HG02678 (cell line): Measurements from ENCODE around the gene SAP130.

ENCODE experiments used
- ATAC-seq: cut with Tn5 transposase; IDR thresholded peaks from one replicate; pipeline ENCODE4 v1.9.1; 2021; ENCODE audit warnings: mild to moderate bottlenecking, moderate library complexity; ENCODE audit not compliant: unreplicated experiment

The SAP130 gene

DNA sequence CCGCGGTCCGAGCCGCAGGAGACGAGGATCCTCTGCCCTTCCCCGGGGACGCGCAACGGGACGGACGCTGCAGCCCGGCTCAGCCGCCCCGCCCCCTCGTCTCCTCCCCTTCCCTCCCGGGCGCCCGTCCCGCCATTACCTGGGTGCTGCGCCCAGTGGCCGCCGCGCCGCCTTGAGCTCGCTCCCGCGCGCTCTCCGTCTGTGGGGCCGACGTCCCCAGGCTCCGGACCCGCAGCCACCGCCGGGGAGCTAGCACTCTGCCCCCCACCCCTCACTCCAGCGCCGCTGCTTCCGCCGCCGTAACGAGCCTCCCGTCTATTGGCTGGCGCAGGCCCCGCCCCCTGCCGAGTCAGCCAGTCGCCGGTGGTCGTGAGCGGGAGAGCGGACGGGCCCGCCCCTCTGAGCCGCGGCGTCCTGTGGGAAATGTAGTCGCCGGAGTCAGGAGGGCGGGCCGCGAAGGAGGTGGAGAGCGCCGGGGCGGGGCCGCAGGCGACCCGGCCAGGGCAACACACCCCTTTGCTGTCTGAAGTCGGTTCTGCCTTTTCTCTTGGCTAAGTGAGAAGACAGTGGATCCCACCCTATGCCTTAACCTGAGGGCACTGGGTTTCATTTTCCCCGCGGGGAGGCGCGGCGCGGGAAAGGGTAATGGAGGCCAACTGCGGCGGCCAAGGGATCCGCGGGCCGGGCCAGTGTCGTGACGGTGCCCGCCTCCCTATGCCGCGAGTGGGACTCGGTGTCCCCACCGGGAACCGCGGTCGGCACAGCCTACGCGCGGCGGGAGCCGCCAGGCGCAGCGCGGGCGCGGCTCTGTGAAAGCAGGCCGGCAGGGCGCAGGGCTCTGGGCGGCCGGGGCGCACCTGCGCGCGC, at the start of gene SAP130:
TSS of gene SAP130 (minus strand) at position 259 of the 867 bp plus-strand sequence. CDS start 1,767 bp downstream, outside the sequence.
- ATAC-seq = peak; percentile 78

DNA sequence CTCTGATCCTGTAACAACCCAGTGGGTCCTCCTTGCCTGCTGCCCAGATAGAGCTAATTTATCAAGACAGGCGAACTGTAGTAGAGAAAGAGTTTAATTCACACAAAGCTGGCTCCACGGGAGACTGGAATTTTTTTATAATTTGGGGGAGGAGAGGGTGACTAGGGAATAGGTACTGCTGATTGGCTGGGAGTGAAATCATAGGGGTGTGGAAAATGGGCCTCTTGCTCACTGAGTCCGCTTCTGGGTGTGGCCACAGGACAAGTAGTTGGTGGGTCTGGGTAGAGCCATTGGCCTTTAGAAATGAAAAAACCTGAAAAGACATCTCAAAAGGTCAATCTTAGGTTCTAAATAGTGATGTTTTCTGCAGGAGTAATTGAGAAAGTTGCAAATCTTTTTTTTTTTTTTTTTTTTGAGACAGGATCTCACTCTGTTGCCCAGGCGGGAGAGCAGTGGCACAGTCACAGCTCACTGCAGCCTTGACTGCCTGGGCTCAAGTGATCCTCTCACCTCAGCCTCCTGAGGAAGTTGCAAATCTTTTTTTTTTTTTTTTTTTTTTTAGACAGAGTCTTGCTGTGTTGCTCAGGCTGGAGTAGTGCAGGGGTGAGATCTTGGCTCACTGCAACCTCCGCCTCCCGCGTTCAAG, 48.7 kb upstream of the SAP130 start:
- no peak for ATAC-seq

- no peak for ATAC-seq
Measured at GRCh38 chr2:128073278-128073677, 45.4 kb upstream of the SAP130 start.

GRCh38 chr2:128069769-128070168, 41.9 kb upstream of the SAP130 start:
- no peak for ATAC-seq

DNA sequence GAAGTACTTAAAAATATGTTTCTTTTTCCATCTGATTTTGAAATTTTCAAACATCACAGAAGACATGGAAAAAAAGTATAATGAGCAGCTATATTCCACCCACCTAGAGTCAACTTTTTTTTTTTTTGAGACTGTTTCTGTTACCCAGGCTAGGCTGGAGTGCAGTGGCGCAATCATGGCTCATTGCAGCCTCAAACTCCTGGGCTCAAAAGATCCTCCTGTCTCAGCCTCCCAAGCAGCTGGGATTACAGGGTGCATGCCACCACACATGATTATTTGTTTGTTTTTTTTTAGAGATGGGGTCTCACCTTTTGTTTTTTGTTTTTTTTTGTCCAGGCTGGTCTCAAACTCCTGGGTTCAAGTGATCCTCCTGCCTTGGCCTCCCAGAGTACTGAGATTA, 36.5 kb upstream of the SAP130 start:
- no peak for ATAC-seq

DNA sequence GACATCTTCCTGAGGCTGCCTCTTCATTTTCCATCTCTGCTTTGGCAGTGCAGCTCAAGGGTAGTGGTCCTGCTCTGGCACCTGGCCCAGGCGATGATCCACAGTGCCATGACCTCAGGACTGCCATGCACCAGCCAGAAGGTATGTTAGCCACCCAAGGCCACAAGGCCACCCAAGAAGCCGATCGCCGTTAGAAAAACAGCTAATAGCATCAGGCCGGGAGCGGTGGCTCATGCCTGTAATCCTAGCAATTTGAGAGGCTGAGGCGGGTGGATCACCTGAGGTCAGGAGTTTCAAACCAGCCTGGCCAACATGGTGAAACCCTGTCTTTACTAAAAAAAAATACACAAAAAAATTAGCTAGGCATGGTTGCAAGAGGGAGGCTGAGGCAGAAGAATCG, 34.7 kb upstream of the SAP130 start:
- ATAC-seq = no peak

DNA sequence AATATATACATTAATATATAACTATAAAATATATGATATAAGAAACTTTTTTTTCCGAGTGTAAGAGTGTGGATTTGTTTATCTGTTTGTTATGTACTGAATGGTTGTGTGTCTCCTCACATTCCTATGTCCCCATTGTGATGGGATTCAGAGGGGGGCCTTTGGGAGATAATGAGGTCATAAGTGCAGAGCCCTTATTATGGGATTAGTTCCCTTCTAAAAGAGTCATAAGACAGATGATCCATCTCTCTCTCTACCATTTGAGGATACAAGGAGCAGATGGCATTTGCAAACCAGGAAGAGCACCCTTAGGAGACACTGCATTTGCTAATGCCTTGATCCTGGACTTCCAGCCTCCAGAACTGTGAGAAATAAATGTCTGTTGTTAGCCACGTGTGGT, 30.3 kb upstream of the SAP130 start:
- ATAC-seq = no peak

GRCh38 chr2:128057334-128057733, 29.5 kb upstream of the SAP130 start:
- ATAC-seq = no peak

DNA sequence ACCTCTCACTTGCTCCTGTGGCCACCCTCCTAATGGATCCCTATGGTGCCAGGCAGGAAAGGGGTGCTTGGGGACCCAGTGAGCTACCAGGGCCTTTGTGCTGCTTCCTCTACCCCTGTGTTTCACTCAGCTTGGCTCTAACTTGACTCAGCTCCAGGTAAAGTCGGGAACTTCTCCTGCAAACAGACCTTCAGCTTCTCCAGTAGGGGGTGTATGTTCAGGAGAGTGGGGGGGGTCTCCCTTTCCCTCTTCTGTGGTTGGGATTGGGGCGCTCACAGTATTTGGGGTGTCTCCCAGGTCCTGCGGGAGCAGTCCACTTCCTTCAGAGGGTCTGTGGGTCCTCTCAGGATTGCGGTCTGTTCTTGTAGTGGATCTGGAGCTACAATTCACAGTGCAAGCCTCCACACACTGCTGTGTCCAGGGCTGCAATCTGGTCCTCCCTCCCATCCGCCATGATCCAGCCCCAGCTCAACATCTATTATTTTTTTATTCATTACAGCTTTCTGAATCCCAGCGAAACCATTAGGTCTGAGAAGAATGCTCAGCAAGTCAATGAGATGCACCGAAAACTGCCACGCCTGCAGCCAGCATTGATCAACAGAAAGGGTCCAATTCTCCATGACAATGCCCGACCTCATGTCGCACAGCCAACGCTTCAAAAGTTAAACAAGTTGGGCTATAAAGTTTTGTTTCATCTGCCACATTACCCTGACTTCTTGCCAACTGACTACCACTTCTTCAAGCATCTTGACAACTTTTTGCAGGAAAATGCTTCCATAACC, 26.4 kb upstream of the SAP130 start:
- no peak for ATAC-seq

DNA sequence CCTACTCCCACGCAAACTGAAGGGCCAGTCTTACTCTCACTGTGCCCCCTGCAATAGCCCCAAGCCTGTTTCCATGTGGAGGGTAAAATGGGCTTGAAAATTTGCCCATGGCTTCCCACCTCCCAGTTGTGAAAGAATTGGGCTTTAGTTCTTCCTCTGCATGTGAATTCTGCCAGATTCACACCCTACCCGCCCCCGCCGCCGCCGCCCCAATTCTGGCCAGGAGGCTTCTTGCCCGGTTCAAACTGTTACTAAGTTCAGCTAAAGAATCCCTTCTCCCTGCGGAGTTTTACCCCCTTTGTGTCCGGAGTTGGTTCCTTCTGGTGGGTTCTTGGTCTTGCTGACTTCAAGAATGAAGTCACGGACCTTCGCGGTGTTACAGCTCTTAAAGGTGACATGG, 25.5 kb upstream of the SAP130 start:
- no peak for ATAC-seq

- ATAC-seq = no peak
Measured at GRCh38 chr2:128043041-128043440, 15.2 kb upstream of the SAP130 start.

DNA sequence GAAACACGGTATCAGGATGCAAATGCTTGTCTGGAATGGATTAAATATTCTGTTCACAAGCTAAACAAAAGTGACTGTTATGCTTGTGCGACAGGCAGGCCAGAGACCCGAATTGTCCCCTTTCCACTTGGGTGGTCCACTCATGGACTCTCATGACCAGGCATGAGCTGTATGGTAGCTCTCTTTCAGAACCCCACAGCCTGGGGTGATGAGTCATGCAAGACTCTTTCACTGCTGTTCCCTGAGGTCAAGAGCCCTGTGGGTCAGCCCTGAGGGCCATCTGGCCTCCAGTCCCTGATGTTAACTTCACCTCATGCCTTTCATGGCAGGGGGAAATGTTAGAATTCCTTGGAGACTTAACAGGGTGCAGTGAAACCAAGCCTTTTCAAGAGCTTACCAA, 13.7 kb upstream of the SAP130 start:
- ATAC-seq = no peak

DNA sequence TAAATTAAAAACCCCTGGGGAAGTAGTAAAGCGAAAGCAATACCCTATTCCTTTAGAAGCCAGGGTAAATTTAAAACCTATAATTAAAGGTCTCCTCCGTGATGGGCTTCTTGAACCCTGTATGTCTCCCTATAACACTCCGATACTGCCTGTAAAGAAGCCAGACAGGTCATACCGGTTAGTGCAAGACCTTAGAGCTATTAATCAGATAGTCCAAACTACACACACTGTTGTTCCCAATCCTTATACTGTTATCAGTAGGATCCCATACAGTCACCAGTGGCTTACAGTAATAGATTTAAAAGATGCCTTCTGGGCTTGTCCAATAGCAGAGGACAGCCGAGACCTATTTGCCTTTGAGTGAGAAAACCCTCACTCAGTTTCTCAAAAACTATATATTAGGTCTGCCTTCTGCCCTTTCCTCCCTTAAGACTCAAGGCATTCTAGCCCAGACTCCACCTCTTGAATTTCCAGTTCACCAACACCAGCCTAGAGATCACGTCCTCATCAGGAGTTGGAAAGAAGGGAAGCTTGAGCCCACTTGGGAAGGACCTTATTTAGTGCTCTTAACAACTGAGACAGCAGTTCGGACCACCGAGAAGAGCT, 12.4 kb upstream of the SAP130 start:
- no peak for ATAC-seq

- ATAC-seq = no peak
Measured at GRCh38 chr2:128039535-128039934, 11.7 kb upstream of the SAP130 start.

DNA sequence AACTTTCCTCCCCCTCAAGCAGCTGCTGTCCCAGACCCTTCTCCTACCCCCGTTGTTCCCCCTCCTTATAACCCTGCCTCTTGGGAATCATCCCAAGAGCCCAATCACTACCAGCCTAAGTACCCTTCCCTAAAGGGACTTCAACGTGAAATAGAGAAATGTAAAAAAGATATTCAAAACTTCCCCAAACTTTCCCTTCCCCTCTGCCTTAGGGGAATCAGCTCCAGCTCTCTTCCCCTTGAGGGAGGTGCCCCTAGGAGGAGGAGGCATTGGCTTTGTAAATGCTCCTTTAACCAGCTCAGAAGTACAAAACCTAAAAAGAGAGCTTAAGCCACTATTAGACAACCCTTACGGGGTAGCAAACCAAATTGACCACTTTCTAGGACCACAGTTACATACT, 10.6 kb upstream of the SAP130 start:
- no peak for ATAC-seq

- ATAC-seq = no peak
Measured at GRCh38 chr2:128037649-128038048, 9.8 kb upstream of the SAP130 start.

DNA sequence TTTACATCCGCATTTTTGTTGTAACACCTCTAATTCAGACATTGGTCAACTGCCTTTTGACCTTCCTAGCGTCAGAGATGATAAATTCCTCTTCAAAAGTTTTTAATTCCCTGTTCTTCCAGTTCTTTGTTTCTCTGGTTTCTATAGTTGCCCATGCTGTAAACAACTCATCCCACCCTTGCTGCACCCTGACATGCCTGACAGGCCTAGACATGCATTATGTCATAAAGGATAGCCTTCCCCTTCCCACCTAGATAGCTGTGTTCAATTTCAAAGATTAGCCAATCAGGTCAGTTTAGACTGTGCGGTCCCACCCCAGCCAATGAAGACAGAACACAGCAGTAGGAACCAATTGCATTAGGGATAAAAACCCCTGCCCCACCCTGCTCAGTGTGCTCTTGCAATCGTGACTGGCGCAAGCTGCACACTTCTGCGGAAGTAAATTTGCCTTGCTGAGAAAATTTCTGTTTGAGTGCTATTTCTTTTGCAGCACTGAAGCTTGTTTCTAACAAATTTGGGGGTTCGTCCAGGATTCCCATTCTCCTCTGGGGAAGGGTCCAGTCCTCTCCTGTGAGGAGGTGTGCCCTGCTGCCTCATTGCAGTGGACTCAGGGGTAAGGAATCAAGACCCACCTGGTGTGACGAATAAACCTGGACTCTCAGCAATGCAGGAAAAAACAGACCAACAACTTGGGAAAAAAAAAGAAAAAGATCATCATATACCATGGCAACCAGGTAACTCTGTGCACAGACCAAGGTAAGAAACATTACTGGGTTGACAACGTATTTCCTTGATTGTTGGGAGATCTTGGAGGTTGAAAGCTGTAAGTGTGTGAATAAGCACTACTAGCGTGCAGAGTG, 9.1 kb upstream of the SAP130 start:
- ATAC-seq = no peak

DNA sequence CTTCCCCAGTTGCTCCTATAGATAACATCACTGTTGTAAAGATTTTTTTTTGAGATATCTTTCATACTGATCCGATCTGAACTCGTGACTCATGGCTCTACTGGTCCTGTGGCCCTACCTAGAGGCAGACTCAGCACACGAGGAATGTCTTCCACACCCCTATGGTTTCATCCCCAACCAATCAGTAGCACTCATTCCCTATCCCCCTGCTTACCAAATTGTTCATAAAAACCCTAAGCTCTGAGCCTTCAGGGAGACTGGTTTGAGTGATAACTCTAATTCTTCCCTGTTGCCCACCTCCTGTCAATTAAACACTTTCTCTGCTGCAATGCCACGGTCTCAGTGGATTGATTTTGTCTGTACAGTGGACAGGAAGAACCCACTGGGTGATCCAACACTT, 4.2 kb upstream of the SAP130 start:
- no peak for ATAC-seq

DNA sequence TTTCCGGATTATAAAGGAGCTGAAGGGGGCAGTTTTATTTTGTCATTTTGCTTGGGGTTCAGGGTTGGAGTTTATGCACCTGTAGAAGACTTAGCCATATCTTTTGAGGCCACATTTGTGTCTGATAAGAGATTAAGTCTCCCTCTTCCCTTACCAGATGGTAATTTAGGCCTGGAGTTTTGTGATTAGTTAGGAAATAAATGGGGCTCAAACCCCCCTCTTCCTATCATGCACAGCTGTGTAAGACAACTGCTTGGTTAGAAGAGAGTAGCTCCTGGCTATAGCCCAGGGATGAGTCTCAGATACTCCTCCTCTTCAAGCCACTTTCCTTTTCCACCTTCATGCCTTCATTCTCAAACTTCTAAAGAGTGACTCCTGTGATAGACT, 802 bp upstream of the SAP130 start:
- ATAC-seq = no peak

DNA sequence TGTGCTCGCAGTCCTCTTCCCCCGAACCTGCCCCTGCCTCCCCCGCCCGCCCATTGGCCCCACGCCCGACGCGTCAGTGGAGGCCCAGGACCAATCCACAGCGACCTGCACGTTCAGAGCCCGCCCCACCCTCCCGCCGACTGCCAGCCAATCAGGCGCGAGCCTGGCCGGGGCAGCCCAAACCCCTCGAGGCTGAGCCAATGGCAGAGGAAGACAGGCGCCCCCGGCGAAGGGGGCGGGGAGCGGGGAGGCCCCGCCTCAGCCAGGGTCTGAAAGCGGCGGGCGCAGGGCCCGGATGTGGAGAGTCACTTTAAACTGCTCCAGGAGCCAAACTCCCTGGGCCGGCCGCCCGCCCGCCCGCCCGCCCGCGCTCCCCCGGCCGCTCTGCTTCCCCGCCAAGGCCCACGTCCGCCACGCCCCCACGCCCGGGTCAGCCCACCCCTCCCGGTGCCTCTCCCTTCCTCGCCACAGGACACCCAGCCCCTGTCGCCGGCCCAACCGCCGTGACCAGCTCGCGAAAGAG, 520 bp downstream of the SAP130 start:
- ATAC-seq = peak; percentile 78
